ENCODE measurements around the gene FUT8. TPM values are rescaled to one million over a fixed set of nuclear protein-coding genes. Genes with fewer than 3 reads are reported as not detected.
A peak's percentile ranks its signal among the peaks of the same experiment; 100 is the strongest.
"Not testable (repeated sequence)": the region's sequence is repeated elsewhere in the genome, so short reads cannot be mapped to it uniquely, and the experiment has no call there.

The FUT8 gene
- total and polyA plus RNA-seq, 5 donors, result 5.2 to 16.9 (median 14.8) TPM

- H3K27me3 ChIP-seq (ENCODE audit: control insufficient read depth, insufficient read depth); H3K4me1 ChIP-seq (ENCODE audit: control insufficient read depth, insufficient read depth, low read length); ATAC-seq; H3K27ac ChIP-seq (ENCODE audit: low read length); H3K9me3 ChIP-seq (ENCODE audit: control insufficient read depth, low read length); intact Hi-C loops (cut with DNase I); H3K4me3 ChIP-seq (ENCODE audit: low read length): not testable (repeated sequence)
- WGBS, result 98% methylated on average over 29 of the region's 29 CpGs
- peak in 2 of 3 donors; percentile 11 to 38 for DNase-seq
These were observed 304.9 kb downstream of the FUT8 start for GRCh38 chr14:65717384-65717915.

- Histone ChIP-seq H3K27me3 (ENCODE audit: control insufficient read depth, insufficient read depth) (no peaks in the 10 kb centered on the region), H3K4me1 (ENCODE audit: control insufficient read depth, insufficient read depth, low read length) (peaks cover 2% of the 10 kb centered on the region), H3K27ac (ENCODE audit: low read length) (no peak overlapping the region), H3K4me3 (ENCODE audit: low read length) (no peak overlapping the region), H3K9me3 (ENCODE audit: control insufficient read depth, low read length) (no peaks in the 10 kb centered on the region)
- WGBS, result 95% methylated on average over 1 of the region's 1 CpG
- intact Hi-C loops (cut with DNase I), result no loop called here
- ATAC-seq, result no peak
- DNase-seq, result no peak
These were observed 306.1 kb downstream of the FUT8 start for GRCh38 chr14:65718629-65719028.

- Histone ChIP-seq H3K27me3 (ENCODE audit: control insufficient read depth, insufficient read depth) (no peaks in the 10 kb centered on the region), H3K27ac (ENCODE audit: low read length) (no peak overlapping the region), H3K4me3 (ENCODE audit: low read length) (no peak overlapping the region), H3K9me3 (ENCODE audit: control insufficient read depth, low read length) (no peaks in the 10 kb centered on the region), H3K4me1 (ENCODE audit: control insufficient read depth, insufficient read depth, low read length) (peaks cover 2% of the 10 kb centered on the region)
- ATAC-seq (no peak), DNase-seq (no peak)
- 96% methylated on average over 1 of the region's 1 CpG for WGBS
- intact Hi-C loops (cut with DNase I), result no loop called here
These were observed 307.6 kb downstream of the FUT8 start for GRCh38 chr14:65720171-65720570.

GRCh38 chr14:65720743-65721142 lies 308.2 kb downstream of the FUT8 start:
- Histone ChIP-seq H3K27me3 (ENCODE audit: control insufficient read depth, insufficient read depth) (no peaks in the 10 kb centered on the region), H3K4me3 (ENCODE audit: low read length) (no peak overlapping the region), H3K4me1 (ENCODE audit: control insufficient read depth, insufficient read depth, low read length) (peaks cover 2% of the 10 kb centered on the region), H3K9me3 (ENCODE audit: control insufficient read depth, low read length) (no peaks in the 10 kb centered on the region), H3K27ac (ENCODE audit: low read length) (no peak overlapping the region)
- no peak for ATAC-seq
- no peak for DNase-seq
- intact Hi-C loops (cut with DNase I), result no loop called here
- 95% methylated on average over 5 of the region's 5 CpGs for WGBS

- H3K27me3 ChIP-seq (ENCODE audit: control insufficient read depth, insufficient read depth), result no peaks in the 10 kb centered on the region
- no peak overlapping the region for H3K4me3 ChIP-seq (ENCODE audit: low read length)
- intact Hi-C loops (cut with DNase I), result no loop called here
- DNase-seq (no peak), ATAC-seq (no peak)
- 83% methylated on average over 3 of the region's 3 CpGs for whole genome bisulfite sequencing
- H3K27ac ChIP-seq (ENCODE audit: low read length), result no peak overlapping the region
- peaks cover 2% of the 10 kb centered on the region for H3K4me1 ChIP-seq (ENCODE audit: control insufficient read depth, insufficient read depth, low read length)
- H3K9me3 ChIP-seq (ENCODE audit: control insufficient read depth, low read length), result no peaks in the 10 kb centered on the region
These were observed 310.8 kb downstream of the FUT8 start for GRCh38 chr14:65723348-65723747.

- Histone ChIP-seq H3K27ac (ENCODE audit: low read length) (no peak overlapping the region), H3K4me1 (ENCODE audit: control insufficient read depth, insufficient read depth, low read length) (no peaks in the 10 kb centered on the region), H3K27me3 (ENCODE audit: control insufficient read depth, insufficient read depth) (no peaks in the 10 kb centered on the region), H3K9me3 (ENCODE audit: control insufficient read depth, low read length) (no peaks in the 10 kb centered on the region), H3K4me3 (ENCODE audit: low read length) (no peak overlapping the region)
- WGBS, result 96% methylated on average over 3 of the region's 3 CpGs
- intact Hi-C loops (cut with DNase I), result no loop called here
- ATAC-seq (no peak), DNase-seq (no peak)
These were observed 316.1 kb downstream of the FUT8 start for GRCh38 chr14:65728604-65729003.

- ATAC-seq (no peak), DNase-seq (no peak)
- H3K27ac ChIP-seq (ENCODE audit: low read length), result no peak overlapping the region
- 97% methylated on average over 5 of the region's 5 CpGs for WGBS
- H3K9me3 ChIP-seq (ENCODE audit: control insufficient read depth, low read length), result no peaks in the 10 kb centered on the region
- H3K4me1 ChIP-seq (ENCODE audit: control insufficient read depth, insufficient read depth, low read length), result no peaks in the 10 kb centered on the region
- H3K27me3 ChIP-seq (ENCODE audit: control insufficient read depth, insufficient read depth), result no peaks in the 10 kb centered on the region
- intact Hi-C loops (cut with DNase I), result no loop called here
- H3K4me3 ChIP-seq (ENCODE audit: low read length), result no peak overlapping the region
These were observed 317.0 kb downstream of the FUT8 start for GRCh38 chr14:65729566-65729965.

- intact Hi-C loops (cut with DNase I), result no loop called here
- H3K4me1 ChIP-seq (ENCODE audit: control insufficient read depth, insufficient read depth, low read length), result no peaks in the 10 kb centered on the region
These were observed 319.5 kb downstream of the FUT8 start for GRCh38 chr14:65731933-65732506.

GRCh38 chr14:65738339-65738738 lies 325.8 kb downstream of the FUT8 start:
- 89% methylated on average over 4 of the region's 4 CpGs for WGBS
- Histone ChIP-seq H3K9me3 (ENCODE audit: control insufficient read depth, low read length) (no peaks in the 10 kb centered on the region), H3K27me3 (ENCODE audit: control insufficient read depth, insufficient read depth) (no peaks in the 10 kb centered on the region), H3K27ac (ENCODE audit: low read length) (no peak overlapping the region), H3K4me3 (ENCODE audit: low read length) (no peak overlapping the region), H3K4me1 (ENCODE audit: control insufficient read depth, insufficient read depth, low read length) (no peaks in the 10 kb centered on the region)
- intact Hi-C loops (cut with DNase I), result no loop called here
- no peak for ATAC-seq
- DNase-seq, result no peak

More at GRCh38 chr14:65731933-65732506, 319.5 kb downstream of the FUT8 start:
- Histone ChIP-seq H3K27ac (ENCODE audit: low read length) (no peak overlapping the region), H3K27me3 (ENCODE audit: control insufficient read depth, insufficient read depth) (no peaks in the 10 kb centered on the region), H3K4me3 (ENCODE audit: low read length) (no peak overlapping the region), H3K9me3 (ENCODE audit: control insufficient read depth, low read length) (no peaks in the 10 kb centered on the region)
- no peak for ATAC-seq
- DNase-seq, result no peak
- WGBS, result 79% methylated on average over 2 of the region's 2 CpGs

GRCh38 chr14:65745396-65746190 lies 333.1 kb downstream of the FUT8 start:
- no peaks in the 10 kb centered on the region for H3K9me3 ChIP-seq (ENCODE audit: control insufficient read depth, low read length)
- DNase-seq, result no peak
- ATAC-seq, result no peak
- no peaks in the 10 kb centered on the region for H3K27me3 ChIP-seq (ENCODE audit: control insufficient read depth, insufficient read depth)
- H3K27ac ChIP-seq (ENCODE audit: low read length), result no peak overlapping the region
- intact Hi-C loops (cut with DNase I), result no loop called here
- no peak overlapping the region for H3K4me3 ChIP-seq (ENCODE audit: low read length)
- H3K4me1 ChIP-seq (ENCODE audit: control insufficient read depth, insufficient read depth, low read length), result no peaks in the 10 kb centered on the region
- 94% methylated on average over 8 of the region's 8 CpGs for WGBS

- H3K9me3 ChIP-seq (ENCODE audit: control insufficient read depth, low read length), result no peaks in the 10 kb centered on the region
- 96% methylated on average over 2 of the region's 2 CpGs for WGBS
- no peaks in the 10 kb centered on the region for H3K4me1 ChIP-seq (ENCODE audit: control insufficient read depth, insufficient read depth, low read length)
- H3K27ac ChIP-seq (ENCODE audit: low read length), result no peak overlapping the region
- H3K27me3 ChIP-seq (ENCODE audit: control insufficient read depth, insufficient read depth), result no peaks in the 10 kb centered on the region
- no peak overlapping the region for H3K4me3 ChIP-seq (ENCODE audit: low read length)
- intact Hi-C loops (cut with DNase I), result no loop called here
- ATAC-seq, result no peak
- no peak for DNase-seq
These were observed 336.3 kb downstream of the FUT8 start for GRCh38 chr14:65748796-65749195.

Measured in right cardiac atrium (tissue), 5 donors.